GM12872 (cell line): ENCODE results near the gene ST6GALNAC2.

Experiments used
- CTCF ChIP-seq: IDR thresholded peaks from 3 replicates; pipeline ENCODE4 v1.5.1; 2011; ENCODE audit warnings: low read depth, mild to moderate bottlenecking, low read length, moderate library complexity; ENCODE audit not compliant: insufficient read depth

Gene ST6GALNAC2

GRCh38 chr17:76536511-76537287 is 49.0 kb downstream of the ST6GALNAC2 start:
- TF ChIP-seq CTCF: no peak

GRCh38 chr17:76535788-76536510 is 49.7 kb downstream of the ST6GALNAC2 start:
- no peak for TF ChIP-seq CTCF

- no peak for TF ChIP-seq CTCF
Observed at GRCh38 chr17:76534831-76535732, 50.6 kb downstream of the ST6GALNAC2 start.

GRCh38 chr17:76532072-76532651 is 53.5 kb downstream of the ST6GALNAC2 start:
- TF ChIP-seq CTCF: no peak

- no peak for TF ChIP-seq CTCF
Observed at GRCh38 chr17:76531486-76532038, 54.1 kb downstream of the ST6GALNAC2 start.

GRCh38 chr17:76530811-76531485 is 54.7 kb downstream of the ST6GALNAC2 start:
- no peak for TF ChIP-seq CTCF
